ENCODE data around the gene CLEC2A.

The CLEC2A gene

GRCh38 chr12:9947674-9948073 lies 15.5 kb upstream of the CLEC2A start:
- DNase-seq (ENCODE audit: low spot score) = no peak
- TF ChIP-seq, protein P1, sequence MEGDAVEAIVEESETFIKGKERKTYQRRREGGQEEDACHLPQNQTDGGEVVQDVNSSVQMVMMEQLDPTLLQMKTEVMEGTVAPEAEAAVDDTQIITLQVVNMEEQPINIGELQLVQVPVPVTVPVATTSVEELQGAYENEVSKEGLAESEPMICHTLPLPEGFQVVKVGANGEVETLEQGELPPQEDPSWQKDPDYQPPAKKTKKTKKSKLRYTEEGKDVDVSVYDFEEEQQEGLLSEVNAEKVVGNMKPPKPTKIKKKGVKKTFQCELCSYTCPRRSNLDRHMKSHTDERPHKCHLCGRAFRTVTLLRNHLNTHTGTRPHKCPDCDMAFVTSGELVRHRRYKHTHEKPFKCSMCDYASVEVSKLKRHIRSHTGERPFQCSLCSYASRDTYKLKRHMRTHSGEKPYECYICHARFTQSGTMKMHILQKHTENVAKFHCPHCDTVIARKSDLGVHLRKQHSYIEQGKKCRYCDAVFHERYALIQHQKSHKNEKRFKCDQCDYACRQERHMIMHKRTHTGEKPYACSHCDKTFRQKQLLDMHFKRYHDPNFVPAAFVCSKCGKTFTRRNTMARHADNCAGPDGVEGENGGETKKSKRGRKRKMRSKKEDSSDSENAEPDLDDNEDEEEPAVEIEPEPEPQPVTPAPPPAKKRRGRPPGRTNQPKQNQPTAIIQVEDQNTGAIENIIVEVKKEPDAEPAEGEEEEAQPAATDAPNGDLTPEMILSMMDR (IDR thresholded peaks at IDR 0.05; ENCODE audit: extremely low read depth, missing control alignments) = no peak

DNA sequence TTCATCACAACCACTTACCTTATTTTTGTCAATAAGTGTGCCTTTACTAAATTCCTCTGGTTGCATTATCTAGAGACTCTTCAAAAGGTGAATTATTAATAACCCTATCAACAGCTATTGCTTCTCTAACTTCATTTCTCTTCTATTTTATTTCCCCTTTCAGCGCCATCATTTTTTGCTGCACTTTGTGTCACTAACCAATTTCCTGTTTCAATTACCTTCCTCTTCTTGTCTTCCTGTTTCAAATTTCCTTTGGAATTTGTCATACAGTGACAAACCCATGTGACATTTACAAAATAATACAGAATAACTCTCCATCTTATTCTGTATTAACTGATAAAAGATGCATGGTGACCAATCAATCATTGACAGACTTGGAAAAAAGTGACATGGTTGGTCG lies 12.2 kb upstream of the CLEC2A start:
- DNase-seq (ENCODE audit: low spot score) = no peak
- TF ChIP-seq, protein P1 (IDR thresholded peaks at IDR 0.05; ENCODE audit: extremely low read depth, missing control alignments) = no peak

DNA sequence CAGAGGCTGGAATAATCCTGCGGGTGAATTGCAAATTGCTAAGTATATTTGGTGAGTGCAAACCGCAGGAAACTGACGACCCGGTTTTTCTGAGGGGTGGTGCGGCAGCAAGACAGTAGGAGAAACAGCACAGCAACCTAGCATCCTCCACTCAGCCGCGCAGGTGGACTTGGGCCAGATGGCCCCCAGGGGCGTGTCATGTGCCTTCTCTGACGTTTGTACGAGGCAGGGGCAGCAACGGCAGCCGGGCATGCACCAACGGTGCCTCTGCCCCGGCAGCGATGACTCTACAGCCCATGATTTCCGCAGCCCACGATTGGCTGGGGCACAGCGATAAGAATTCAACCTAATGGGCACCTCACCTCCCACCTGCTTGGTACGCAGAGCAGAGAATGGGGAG lies 11.1 kb upstream of the CLEC2A start:
- TF ChIP-seq, protein P1 (IDR thresholded peaks at IDR 0.05; ENCODE audit: extremely low read depth, missing control alignments) = no peak
- DNase-seq (ENCODE audit: low spot score) = no peak

DNA sequence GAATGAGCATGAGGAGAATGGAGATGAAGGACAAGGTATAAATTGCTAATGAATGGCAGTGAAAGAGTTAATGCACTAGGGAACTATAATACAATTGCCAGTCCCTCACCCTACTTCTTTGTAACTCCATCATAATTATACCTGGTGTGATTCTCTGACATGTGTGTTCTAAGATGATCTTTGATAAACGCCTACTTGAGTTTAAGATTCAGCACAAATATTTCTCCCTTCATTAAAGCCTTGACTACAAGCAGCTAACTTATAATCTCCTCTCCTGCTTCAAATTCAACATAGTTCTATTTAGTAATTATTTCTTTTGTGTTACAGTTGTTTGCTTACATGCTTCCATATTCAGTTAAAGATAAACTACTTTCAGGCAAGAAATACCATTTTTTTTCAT lies 9.7 kb upstream of the CLEC2A start:
- no peak for DNase-seq (ENCODE audit: low spot score)
- TF ChIP-seq, protein P1 (IDR thresholded peaks at IDR 0.05; ENCODE audit: extremely low read depth, missing control alignments) = no peak

GRCh38 chr12:9940375-9940774 lies 8.2 kb upstream of the CLEC2A start:
- TF ChIP-seq, protein P1 (IDR thresholded peaks at IDR 0.05; ENCODE audit: extremely low read depth, missing control alignments) = peak; percentile 13
- DNase-seq (ENCODE audit: low spot score) = no peak

- TF ChIP-seq, protein P1 (IDR thresholded peaks at IDR 0.05; ENCODE audit: extremely low read depth, missing control alignments) = no peak
- no peak for DNase-seq (ENCODE audit: low spot score)
These were observed 4.4 kb upstream of the CLEC2A start for GRCh38 chr12:9936591-9936990.

GRCh38 chr12:9935026-9935425 lies 2.9 kb upstream of the CLEC2A start:
- TF ChIP-seq, protein P1 (IDR thresholded peaks at IDR 0.05; ENCODE audit: extremely low read depth, missing control alignments) = no peak
- no peak for DNase-seq (ENCODE audit: low spot score)
